Endothelial cell of umbilical vein (primary cell): ENCODE results near the gene PRR15.

Source experiments
- GATA2 ChIP-seq: IDR thresholded peaks from 2 replicates; pipeline ENCODE4 v1.7.0; 2011; ENCODE audit warnings: low read depth, mild to moderate bottlenecking, moderate library complexity, mixed read lengths, low read length; ENCODE audit not compliant: insufficient read length, insufficient read depth
- TF ChIP-seq, protein P1 (sequence below): IDR thresholded peaks from 2 replicates; pipeline ENCODE4 v1.6.1; 2011; ENCODE audit not compliant: insufficient read depth, insufficient read length
- TF ChIP-seq, protein P2 (sequence below), 2 donors: IDR thresholded peaks; 1 replicate in 1 of 2; 2 replicates in 1 of 2; pipeline ENCODE4 v1.5.1; 2011; ENCODE audit warnings: low read length in 2 of 2, mild to moderate bottlenecking in 2 of 2, moderate library complexity in 2 of 2, control low read depth in 1 of 2, inconsistent platforms in 1 of 2, low read depth in 1 of 2; ENCODE audit not compliant: insufficient read depth in 1 of 2; ENCODE audit errors: extremely low read depth in 1 of 2

DNA sequence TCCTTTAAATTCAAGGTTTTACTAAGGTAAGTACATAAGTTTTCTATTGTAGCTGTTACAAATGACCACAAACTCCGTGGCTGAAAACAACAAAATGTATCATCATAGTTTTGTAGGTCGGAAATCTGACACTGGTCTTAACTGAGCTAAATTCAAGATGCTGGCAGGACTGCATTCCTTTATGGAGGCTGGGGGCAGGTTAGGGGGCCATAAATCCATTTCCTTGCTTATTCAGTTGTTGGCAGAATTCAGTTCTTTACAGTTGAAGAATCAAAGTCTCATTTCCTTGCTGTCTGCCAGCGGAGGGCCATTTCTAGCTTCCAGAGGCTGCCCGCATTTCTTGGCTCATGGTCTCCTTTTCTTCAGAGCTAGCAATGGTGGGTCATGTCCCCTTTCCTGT, 11.2 kb upstream of the PRR15 start:
- no peak for TF ChIP-seq GATA2
- TF ChIP-seq, protein P1, sequence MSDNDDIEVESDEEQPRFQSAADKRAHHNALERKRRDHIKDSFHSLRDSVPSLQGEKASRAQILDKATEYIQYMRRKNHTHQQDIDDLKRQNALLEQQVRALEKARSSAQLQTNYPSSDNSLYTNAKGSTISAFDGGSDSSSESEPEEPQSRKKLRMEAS = no peak
- TF ChIP-seq, protein P2, sequence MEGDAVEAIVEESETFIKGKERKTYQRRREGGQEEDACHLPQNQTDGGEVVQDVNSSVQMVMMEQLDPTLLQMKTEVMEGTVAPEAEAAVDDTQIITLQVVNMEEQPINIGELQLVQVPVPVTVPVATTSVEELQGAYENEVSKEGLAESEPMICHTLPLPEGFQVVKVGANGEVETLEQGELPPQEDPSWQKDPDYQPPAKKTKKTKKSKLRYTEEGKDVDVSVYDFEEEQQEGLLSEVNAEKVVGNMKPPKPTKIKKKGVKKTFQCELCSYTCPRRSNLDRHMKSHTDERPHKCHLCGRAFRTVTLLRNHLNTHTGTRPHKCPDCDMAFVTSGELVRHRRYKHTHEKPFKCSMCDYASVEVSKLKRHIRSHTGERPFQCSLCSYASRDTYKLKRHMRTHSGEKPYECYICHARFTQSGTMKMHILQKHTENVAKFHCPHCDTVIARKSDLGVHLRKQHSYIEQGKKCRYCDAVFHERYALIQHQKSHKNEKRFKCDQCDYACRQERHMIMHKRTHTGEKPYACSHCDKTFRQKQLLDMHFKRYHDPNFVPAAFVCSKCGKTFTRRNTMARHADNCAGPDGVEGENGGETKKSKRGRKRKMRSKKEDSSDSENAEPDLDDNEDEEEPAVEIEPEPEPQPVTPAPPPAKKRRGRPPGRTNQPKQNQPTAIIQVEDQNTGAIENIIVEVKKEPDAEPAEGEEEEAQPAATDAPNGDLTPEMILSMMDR (IDR thresholded peaks at IDR 0.05; ENCODE audit: extremely low read depth in 1 of 2, insufficient read depth in 1 of 2, low read depth in 1 of 2, low read length in 2 of 2) = no peak
